ENCODE measurements around the gene RAB3C.

RAB3C gene

GRCh38 chr5:58740956-58741355, 158.1 kb downstream of the RAB3C start:
- no peak for TF ChIP-seq CTCF (IDR thresholded peaks at IDR 0.05; ENCODE audit: insufficient read depth, low read depth, low read length, missing control alignments)
- no peak overlapping the region for H3K4me3 ChIP-seq (ENCODE audit: low read depth, low read length)
- no peak for DNase-seq (ENCODE audit: low read depth)

GRCh38 chr5:58745350-58745749, 162.5 kb downstream of the RAB3C start:
- H3K4me3 ChIP-seq (ENCODE audit: low read depth, low read length), result no peak overlapping the region
- no peak for DNase-seq (ENCODE audit: low read depth)
- TF ChIP-seq CTCF (IDR thresholded peaks at IDR 0.05; ENCODE audit: insufficient read depth, low read depth, low read length, missing control alignments), result no peak

GRCh38 chr5:58746321-58746720, 163.4 kb downstream of the RAB3C start:
- TF ChIP-seq CTCF (IDR thresholded peaks at IDR 0.05; ENCODE audit: insufficient read depth, low read depth, low read length, missing control alignments), result no peak
- DNase-seq (ENCODE audit: low read depth), result no peak
- H3K4me3 ChIP-seq (ENCODE audit: low read depth, low read length), result no peak overlapping the region

GRCh38 chr5:58750036-58750435, 167.2 kb downstream of the RAB3C start:
- no peak for DNase-seq (ENCODE audit: low read depth)

GRCh38 chr5:58751222-58751837, 168.5 kb downstream of the RAB3C start:
- no peak for TF ChIP-seq CTCF (IDR thresholded peaks at IDR 0.05; ENCODE audit: insufficient read depth, low read depth, low read length, missing control alignments)
- no peak for DNase-seq (ENCODE audit: low read depth)
- H3K4me3 ChIP-seq (ENCODE audit: low read depth, low read length), result no peak overlapping the region

More at GRCh38 chr5:58750036-58750435, 167.2 kb downstream of the RAB3C start:
- TF ChIP-seq CTCF (IDR thresholded peaks at IDR 0.05; ENCODE audit: insufficient read depth, low read depth, low read length, missing control alignments), result no peak
- H3K4me3 ChIP-seq (ENCODE audit: low read depth, low read length), result no peak overlapping the region

- H3K4me3 ChIP-seq (ENCODE audit: low read depth, low read length), result no peak overlapping the region
- no peak for DNase-seq (ENCODE audit: low read depth)
- no peak for TF ChIP-seq CTCF (IDR thresholded peaks at IDR 0.05; ENCODE audit: insufficient read depth, low read depth, low read length, missing control alignments)
Measured at GRCh38 chr5:58752104-58752503, 169.2 kb downstream of the RAB3C start.

GRCh38 chr5:58753446-58753845, 170.6 kb downstream of the RAB3C start:
- no peak overlapping the region for H3K4me3 ChIP-seq (ENCODE audit: low read depth, low read length)
- DNase-seq (ENCODE audit: low read depth), result no peak
- TF ChIP-seq CTCF (IDR thresholded peaks at IDR 0.05; ENCODE audit: insufficient read depth, low read depth, low read length, missing control alignments), result no peak
